ENCODE measurements around the gene OR52A1.
"Not testable (repeated sequence)": the region's sequence is repeated elsewhere in the genome, so short reads cannot be mapped to it uniquely, and the experiment has no call there.

Gene OR52A1

GRCh38 chr11:5159806-5160205 lies 5.2 kb upstream of the OR52A1 start:
- no peak for DNase-seq (ENCODE audit: extremely low read depth, low read depth)
- no peak for TF ChIP-seq CTCF (IDR thresholded peaks at IDR 0.05; ENCODE audit: low read depth, low read length)

DNA sequence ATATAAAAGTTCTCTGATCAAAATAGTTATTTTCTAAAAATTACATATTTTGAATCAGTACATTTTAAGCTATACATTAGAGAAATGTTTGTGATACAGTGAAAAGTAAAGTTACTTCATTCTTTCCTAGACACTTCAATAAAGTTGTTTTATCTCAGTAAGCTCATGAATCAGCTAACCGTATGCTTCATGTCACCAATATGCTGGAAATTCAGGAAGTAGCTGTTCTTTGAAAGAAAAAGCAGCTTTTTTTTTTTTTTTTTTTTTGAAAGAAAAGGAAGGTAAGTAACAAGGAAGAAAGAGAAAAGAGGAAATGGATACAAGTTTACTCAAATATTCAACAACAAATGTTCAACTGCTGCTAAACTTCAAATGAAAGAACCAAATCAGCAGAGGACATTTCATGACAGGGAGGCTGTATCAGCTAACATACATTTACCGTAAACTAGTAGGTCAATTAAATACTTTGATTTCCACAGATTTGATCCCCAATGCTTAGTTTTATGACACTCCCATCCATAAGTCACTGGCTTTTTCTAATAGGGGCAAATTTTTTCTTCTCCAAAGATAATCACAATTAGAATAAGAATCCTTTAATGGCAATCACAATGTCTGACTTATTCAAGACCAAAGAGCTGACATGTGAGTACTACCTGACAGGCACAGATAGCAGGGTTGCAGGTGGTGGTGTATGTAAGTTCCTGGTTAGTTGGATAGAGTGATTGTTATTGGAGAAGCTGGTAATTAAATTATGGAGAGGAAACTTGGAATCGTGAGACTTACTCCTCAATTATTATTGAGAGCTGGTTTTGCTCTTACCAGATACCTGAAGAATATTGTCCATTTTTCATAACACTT lies 754 bp downstream of the OR52A1 start:
- no peak for TF ChIP-seq CTCF (IDR thresholded peaks at IDR 0.05; ENCODE audit: low read depth, low read length)
- no peak for DNase-seq (ENCODE audit: extremely low read depth, low read depth)

DNA sequence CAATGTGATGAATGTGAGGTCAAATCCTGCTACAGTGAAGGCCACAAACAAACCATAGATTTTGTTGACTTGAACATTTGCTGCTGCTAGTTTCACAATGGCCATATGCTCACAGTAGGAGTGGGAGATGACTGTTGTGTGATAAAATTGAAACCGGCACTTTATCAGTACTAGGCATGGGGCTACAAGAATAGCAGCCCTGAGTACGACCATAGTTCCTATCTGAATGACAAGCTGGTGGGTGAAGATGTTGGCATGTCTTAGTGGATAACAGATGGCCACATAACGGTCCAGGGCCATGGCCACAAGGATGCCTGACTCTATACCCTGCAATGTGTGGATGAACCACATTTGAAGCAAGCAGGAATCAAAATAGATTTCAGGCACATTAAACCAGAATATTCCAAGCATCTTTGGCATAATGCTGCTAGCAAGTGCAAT lies 2.8 kb downstream of the OR52A1 start:
- TF ChIP-seq CTCF (IDR thresholded peaks at IDR 0.05; ENCODE audit: low read depth, low read length): no peak
- no peak for DNase-seq (ENCODE audit: extremely low read depth, low read depth)

DNA sequence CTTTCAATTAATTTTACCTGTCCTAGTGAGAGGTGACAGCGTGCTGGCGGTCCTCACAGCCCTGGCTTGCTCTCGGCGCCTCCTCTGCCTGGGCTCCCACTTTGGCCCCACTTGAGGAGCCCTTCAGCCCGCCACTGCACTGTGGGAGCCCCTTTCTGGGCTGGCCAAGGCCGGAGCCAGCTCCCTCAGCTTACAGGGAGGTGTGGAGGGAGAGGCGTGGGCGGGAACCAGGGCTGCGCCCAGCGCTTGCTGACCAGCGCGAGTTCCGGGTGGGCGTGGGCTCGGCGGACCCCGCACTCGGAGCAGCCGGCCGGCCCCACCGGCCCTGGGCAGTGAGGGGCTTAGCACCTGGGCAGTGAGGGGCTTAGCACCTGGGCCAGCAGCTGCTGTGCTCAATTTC lies 10.4 kb downstream of the OR52A1 start:
- DNase-seq (ENCODE audit: extremely low read depth, low read depth): not testable (repeated sequence)

DNA sequence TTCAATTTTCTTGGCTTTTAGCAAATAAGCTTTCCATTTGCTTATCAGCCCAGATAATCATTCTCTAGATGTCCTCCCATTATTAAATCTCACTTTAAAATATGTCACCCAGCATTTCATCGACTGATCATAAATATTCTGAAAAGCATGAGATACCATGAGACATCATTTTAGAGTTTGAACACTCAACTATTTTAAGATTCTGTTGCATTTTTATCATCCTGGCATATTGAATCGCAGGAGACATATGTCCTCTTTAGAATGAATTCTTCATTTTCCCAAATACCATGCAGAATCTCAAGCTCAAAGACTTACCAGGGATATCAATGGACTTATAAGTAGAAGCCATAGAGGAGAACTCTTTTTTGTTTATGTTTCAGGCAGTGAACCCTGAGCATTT lies 16.6 kb downstream of the OR52A1 start, which contains the start of gene OR52A5:
Gene OR52A5, minus strand, starts transcription at position 361 of the 400 bp plus-strand sequence. CDS start 5,714 bp downstream, outside the sequence.
- DNase-seq (ENCODE audit: extremely low read depth, low read depth): no peak
- TF ChIP-seq CTCF (IDR thresholded peaks at IDR 0.05; ENCODE audit: low read depth, low read length): no peak

DNA sequence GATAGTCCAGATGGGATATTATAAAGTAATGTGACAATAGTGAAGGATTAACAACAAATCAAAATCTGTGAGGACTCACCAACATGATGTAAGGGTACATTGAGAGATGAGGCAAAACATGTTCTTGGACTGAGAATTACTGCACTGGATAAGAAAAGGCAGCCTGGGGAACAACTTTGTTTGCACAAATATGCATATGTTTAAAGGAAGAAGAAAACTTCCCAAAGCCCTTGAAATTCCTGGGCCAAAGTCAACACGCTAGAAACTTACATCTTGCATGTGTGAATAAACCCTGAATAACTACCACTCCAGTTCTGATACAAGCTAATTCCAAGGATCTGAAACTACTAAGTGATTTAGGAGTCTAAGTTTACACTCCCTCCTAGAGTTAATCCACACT lies 17.5 kb downstream of the OR52A1 start:
- TF ChIP-seq CTCF (IDR thresholded peaks at IDR 0.05; ENCODE audit: low read depth, low read length): no peak
- DNase-seq (ENCODE audit: extremely low read depth, low read depth): no peak

GRCh38 chr11:5136261-5136660 lies 18.3 kb downstream of the OR52A1 start:
- TF ChIP-seq CTCF (IDR thresholded peaks at IDR 0.05; ENCODE audit: low read depth, low read length): no peak
- no peak for DNase-seq (ENCODE audit: extremely low read depth, low read depth)
